Measurements from ENCODE around the gene TC2N. TPM values are rescaled to one million over a fixed set of nuclear protein-coding genes. Genes with fewer than 3 reads are reported as not detected.

Gene TC2N
- polyA plus RNA-seq, 3 donors = 0.24 to 0.55 TPM; not detected in 1

DNA sequence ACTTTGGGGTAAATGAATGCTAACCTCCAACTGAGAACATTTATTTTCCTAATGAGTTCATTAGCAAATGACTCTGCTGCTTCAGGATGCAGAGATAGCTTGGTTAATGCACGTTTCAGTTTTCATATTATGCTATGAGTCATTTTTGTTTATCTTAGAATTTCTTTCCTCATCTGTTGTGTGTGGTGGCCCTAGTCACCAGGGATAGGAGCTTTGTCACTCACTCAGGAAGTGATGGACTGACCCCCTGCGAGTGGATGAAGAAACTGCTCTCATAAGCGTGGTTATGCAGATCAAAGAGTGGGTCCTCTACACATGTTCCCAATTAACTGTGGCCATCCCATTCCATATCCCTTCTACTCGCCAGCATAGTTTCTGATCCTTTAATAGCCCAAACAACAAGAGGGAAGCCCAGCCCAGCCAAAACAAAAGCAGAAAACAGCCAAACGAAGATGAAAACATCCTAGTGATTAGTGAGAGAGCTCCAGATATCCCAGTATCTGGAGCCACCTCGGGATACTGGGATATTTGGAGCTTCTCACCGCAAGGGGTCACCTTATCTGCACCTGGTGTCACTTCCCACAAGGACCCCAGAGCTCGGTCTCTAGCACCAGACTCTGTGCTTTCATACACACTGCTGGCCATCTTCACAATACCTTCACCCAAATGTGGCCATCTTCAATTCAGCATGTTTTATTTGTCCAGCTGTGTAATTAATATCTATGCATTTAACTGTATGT, 8.6 kb downstream of the TC2N start:
- no peaks in the 10 kb centered on the region for H3K4me1 ChIP-seq (ENCODE audit: control insufficient read depth in 1 of 2, insufficient read depth in 2 of 2, low read length in 2 of 2)
- peaks cover 0 to 3% of the 10 kb centered on the region in 2 donors for H3K36me3 Mint-ChIP-seq
- TF ChIP-seq, protein P1, sequence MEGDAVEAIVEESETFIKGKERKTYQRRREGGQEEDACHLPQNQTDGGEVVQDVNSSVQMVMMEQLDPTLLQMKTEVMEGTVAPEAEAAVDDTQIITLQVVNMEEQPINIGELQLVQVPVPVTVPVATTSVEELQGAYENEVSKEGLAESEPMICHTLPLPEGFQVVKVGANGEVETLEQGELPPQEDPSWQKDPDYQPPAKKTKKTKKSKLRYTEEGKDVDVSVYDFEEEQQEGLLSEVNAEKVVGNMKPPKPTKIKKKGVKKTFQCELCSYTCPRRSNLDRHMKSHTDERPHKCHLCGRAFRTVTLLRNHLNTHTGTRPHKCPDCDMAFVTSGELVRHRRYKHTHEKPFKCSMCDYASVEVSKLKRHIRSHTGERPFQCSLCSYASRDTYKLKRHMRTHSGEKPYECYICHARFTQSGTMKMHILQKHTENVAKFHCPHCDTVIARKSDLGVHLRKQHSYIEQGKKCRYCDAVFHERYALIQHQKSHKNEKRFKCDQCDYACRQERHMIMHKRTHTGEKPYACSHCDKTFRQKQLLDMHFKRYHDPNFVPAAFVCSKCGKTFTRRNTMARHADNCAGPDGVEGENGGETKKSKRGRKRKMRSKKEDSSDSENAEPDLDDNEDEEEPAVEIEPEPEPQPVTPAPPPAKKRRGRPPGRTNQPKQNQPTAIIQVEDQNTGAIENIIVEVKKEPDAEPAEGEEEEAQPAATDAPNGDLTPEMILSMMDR (IDR thresholded peaks at IDR 0.05) = no peak
- H3K36me3 ChIP-seq (replicated peaks in 1 of 2; ENCODE audit: control insufficient read depth in 1 of 2, insufficient read depth in 2 of 2, low read length in 2 of 2) = no peaks in the 10 kb centered on the region
- no peaks in the 10 kb centered on the region for H4K20me1 ChIP-seq (ENCODE audit: insufficient read depth, low read length)
- intact Hi-C loops (cut with micrococcal nuclease) = no loop called here
- H3K79me2 ChIP-seq (ENCODE audit: insufficient read depth, low read length) = no peaks in the 10 kb centered on the region
- H3K9me3 Mint-ChIP-seq = no peaks in the 10 kb centered on the region
- no peak overlapping the region for H3K4me2 ChIP-seq (replicated peaks; ENCODE audit: extremely low read depth, low read length, poor library complexity, severe bottlenecking)
- H3K9ac ChIP-seq (ENCODE audit: insufficient read depth, low read length, poor library complexity, severe bottlenecking) = no peak overlapping the region
- DNase-seq = peak in 2 of 3 donors; percentile 12 to 44
- H3K27me3 Mint-ChIP-seq (ENCODE audit: low read depth in 3 of 3) = peaks cover 2% of the 10 kb centered on the region in 3 donors
- H3K27me3 ChIP-seq (ENCODE audit: control insufficient read depth in 2 of 2, insufficient read depth in 2 of 2, low read length in 2 of 2) = no peaks in the 10 kb centered on the region
- H3K27ac ChIP-seq (ENCODE audit: low read depth in 1 of 2, low read length in 2 of 2) = no peak overlapping the region
- H3K4me3 Mint-ChIP-seq = no peak overlapping the region
- H3K27ac Mint-ChIP-seq = peak overlapping the region in 1 of 7 donors; percentile 30
- H3K4me1 Mint-ChIP-seq = peaks cover 26% of the 10 kb centered on the region
- no peak overlapping the region for H3K4me3 ChIP-seq (replicated peaks in 1 of 3; ENCODE audit: low read depth in 2 of 3, low read length in 3 of 3)
- H3K9me3 ChIP-seq (replicated peaks in 1 of 2; ENCODE audit: control insufficient read depth in 1 of 2, insufficient read depth in 1 of 2, low read length in 2 of 2) = no peaks in the 10 kb centered on the region
- no peak overlapping the region for H2AFZ ChIP-seq (ENCODE audit: insufficient read depth, low read depth, low read length, poor library complexity, severe bottlenecking)
- WGBS (ENCODE audit: insufficient coverage) = 67% methylated on average over 6 of the region's 8 CpGs

DNA sequence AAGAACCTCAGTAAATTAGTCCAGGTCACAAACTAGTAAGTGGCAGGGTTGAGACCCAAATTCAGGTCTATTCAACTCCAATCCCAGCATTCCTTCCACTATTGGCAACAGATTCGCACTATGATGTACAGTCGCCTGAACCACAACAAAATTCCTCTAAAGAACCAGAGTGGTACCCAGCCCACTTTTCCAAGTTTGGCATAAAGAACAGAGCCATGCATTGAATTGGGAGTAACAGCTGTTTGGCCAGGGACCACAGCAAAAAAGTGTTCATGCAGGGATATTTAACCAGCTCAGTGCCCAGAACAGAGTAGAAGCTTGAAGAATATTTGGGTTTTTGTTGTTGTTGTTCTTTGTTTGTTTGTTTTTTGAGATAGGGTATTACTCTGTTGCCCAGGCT, 9.7 kb downstream of the TC2N start:
- peaks cover 0 to 3% (median 2%) of the 10 kb centered on the region in 3 donors for H3K27me3 Mint-ChIP-seq (ENCODE audit: low read depth in 3 of 3)
- WGBS (ENCODE audit: insufficient coverage) = 92% methylated on average over 2 of the region's 2 CpGs
- TF ChIP-seq, protein P1 (IDR thresholded peaks at IDR 0.05) = no peak
- no peaks in the 10 kb centered on the region for H3K36me3 ChIP-seq (replicated peaks in 1 of 2; ENCODE audit: control insufficient read depth in 1 of 2, insufficient read depth in 2 of 2, low read length in 2 of 2)
- H3K27ac Mint-ChIP-seq = no peak overlapping the region
- H3K4me1 Mint-ChIP-seq = peaks cover 23% of the 10 kb centered on the region
- H3K9ac ChIP-seq (ENCODE audit: insufficient read depth, low read length, poor library complexity, severe bottlenecking) = no peak overlapping the region
- no peak overlapping the region for H3K4me2 ChIP-seq (replicated peaks; ENCODE audit: extremely low read depth, low read length, poor library complexity, severe bottlenecking)
- no peak overlapping the region for H3K27ac ChIP-seq (ENCODE audit: low read depth in 1 of 2, low read length in 2 of 2)
- no peak overlapping the region for H3K4me3 ChIP-seq (replicated peaks in 1 of 3; ENCODE audit: low read depth in 2 of 3, low read length in 3 of 3)
- no peak overlapping the region for H3K4me3 Mint-ChIP-seq
- no peaks in the 10 kb centered on the region for H3K9me3 ChIP-seq (replicated peaks in 1 of 2; ENCODE audit: control insufficient read depth in 1 of 2, insufficient read depth in 1 of 2, low read length in 2 of 2)
- no peak overlapping the region for H2AFZ ChIP-seq (ENCODE audit: insufficient read depth, low read depth, low read length, poor library complexity, severe bottlenecking)
- DNase-seq = no peak
- intact Hi-C loops (cut with micrococcal nuclease) = no loop called here
- H4K20me1 ChIP-seq (ENCODE audit: insufficient read depth, low read length) = no peaks in the 10 kb centered on the region
- no peaks in the 10 kb centered on the region for H3K4me1 ChIP-seq (ENCODE audit: control insufficient read depth in 1 of 2, insufficient read depth in 2 of 2, low read length in 2 of 2)
- H3K9me3 Mint-ChIP-seq = no peaks in the 10 kb centered on the region
- H3K79me2 ChIP-seq (ENCODE audit: insufficient read depth, low read length) = no peaks in the 10 kb centered on the region
- H3K36me3 Mint-ChIP-seq = no peaks in the 10 kb centered on the region
- H3K27me3 ChIP-seq (ENCODE audit: control insufficient read depth in 2 of 2, insufficient read depth in 2 of 2, low read length in 2 of 2) = no peaks in the 10 kb centered on the region
